Body of pancreas (tissue), 4 donors: Measurements from ENCODE around the gene KATNB1.

ENCODE experiments used
- CTCF ChIP-seq, 7 experiments: fragments of 450-650 bp in 4 of 7; fragments of 200-600 bp in 3 of 7; sonication (generic) in 3 of 7; IDR thresholded peaks; one replicate each; pipeline ENCODE4 v1.5.1; 2016 to 2019; ENCODE audit warnings: antibody characterized with exemption in 7 of 7
- POLR2A ChIP-seq, 3 donors: fragments of 450-650 bp; IDR thresholded peaks; one replicate each; pipeline ENCODE4 v1.6.1; 2016; ENCODE audit warnings: antibody characterized with exemption in 3 of 3, mild to moderate bottlenecking in 2 of 3

- TF ChIP-seq CTCF (IDR thresholded peaks at IDR 0.05) = no peak
- no peak for TF ChIP-seq POLR2A (IDR thresholded peaks at IDR 0.05)
Measured at GRCh38 chr16:57747091-57747490, 11.5 kb downstream of the KATNB1 start.
